HG02642 (cell line): ENCODE data around the gene SDR42E1.

ENCODE experiments used
- ATAC-seq: cut with Tn5 transposase; IDR thresholded peaks from one replicate; pipeline ENCODE4 v1.9.1; 2021; ENCODE audit warnings: mild to moderate bottlenecking; ENCODE audit not compliant: unreplicated experiment, poor library complexity

The SDR42E1 gene

GRCh38 chr16:81945665-81946064 is 65.6 kb downstream of the SDR42E1 start:
- ATAC-seq, result no peak

DNA sequence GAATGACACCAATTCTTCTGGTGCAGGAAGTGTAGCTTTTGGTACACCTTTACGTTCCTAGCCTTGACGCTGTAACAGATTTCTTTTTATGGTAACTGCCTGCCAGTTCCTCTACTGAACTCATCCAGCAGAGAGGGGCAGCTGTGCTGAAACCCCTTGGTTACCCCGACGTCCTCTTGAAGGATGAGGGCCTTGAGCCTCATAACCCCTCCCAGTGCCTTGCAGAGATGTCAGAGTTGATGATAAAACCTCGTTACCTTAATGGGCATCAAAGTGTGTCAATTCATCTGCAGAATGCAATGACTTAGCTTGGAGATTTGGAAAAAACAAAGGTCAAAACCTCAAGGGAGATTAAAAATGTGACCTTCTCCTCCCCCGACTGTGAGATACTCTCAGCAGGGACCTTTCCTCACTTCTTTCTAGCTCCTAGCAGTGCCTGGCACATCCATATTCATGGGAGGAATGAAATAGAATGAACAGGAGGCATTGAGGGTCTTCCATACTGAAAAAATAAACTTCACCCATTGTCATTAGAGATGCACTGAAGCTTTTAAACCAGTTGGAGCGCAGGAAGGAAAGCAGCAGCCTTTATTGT is 69.2 kb downstream of the SDR42E1 start:
- ATAC-seq, result no peak

DNA sequence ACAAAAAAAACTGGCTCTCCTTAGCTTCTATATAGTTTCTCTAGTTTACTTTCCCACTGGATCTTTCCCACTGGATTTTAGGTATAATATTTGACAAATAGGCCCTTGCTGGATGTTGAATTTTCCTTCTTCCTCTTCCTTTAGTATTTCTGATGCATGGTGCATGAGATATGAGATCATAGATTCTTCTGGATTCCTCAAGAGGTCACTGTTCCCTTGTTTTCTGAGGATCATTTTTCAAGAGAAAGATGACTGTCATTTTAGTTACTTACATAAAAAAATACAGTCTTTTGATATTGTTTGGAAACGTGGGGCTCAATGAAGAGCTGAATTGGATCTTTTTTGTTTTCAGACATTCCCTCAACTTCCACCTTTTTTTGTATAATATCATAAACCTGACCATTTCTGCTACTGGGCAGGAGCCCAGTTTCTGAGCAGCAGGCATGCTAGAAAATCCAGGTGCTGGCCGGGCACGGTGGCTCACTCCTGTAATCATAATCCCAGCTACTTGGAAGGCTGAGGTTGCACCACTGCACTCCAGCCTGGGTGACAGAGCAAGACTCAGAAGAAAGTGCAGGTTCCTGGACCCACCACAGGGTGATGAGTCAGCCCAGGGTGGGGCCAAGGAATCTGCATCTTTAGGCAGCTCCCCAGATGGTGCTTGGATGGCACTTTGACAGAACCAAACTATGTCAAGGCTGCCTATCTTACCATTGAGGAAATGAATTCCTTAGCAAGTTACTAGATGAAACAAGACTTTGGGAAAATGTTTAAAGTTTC is 70.3 kb downstream of the SDR42E1 start:
- no peak for ATAC-seq

DNA sequence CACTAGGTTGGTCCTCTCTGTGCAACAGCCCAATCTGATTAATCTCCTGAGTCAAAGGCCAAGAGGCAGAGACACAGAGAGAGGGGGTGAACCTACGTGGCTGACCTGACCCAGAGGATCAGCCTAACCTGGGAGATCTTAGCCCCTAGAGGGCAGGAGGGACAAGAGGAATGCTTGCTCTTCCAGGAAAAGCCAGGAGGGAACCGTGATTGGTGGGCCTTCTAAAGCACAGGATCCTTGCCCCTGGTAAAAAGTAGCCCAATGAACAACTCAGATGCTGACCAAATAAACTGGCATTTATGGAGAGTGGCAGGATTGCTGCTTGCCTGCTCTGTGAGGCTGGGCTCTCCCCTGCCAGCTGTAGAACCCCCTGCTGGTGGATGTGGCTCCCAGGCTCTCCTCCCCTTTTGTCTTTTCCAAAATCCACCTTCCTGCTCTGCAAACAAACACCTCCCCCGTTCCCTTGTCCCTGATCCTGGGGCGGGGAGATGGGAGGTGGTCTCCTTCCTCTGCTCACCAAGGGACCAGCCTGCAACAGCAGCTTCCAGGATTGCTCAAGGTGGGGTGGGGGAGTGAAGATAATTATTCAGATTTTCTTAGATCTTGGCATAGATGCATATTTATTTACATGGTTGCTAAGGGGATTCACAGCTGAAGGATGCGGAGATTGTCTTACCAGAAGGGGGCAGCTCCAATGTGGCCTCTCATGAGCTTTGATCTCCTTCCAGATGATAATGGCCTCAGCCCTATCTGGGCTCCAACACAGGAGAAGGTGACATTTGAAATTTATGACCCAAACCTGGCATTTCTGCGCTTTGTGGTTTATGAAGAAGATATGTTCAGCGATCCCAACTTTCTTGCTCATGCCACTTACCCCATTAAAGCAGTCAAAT is 71.9 kb downstream of the SDR42E1 start:
- ATAC-seq, result no peak
